HUES6 (cell line): Measurements from ENCODE around the gene PHRF1.

Source experiments
- H3K27ac ChIP-seq: 2 replicates; pipeline ENCODE4 v1.7.0; 2013; ENCODE audit warnings: low read depth, mild to moderate bottlenecking, low read length, inconsistent platforms
- H3K27me3 ChIP-seq: 2 replicates; pipeline ENCODE4 v1.6.1; 2013; ENCODE audit warnings: low read length; ENCODE audit not compliant: control insufficient read depth, insufficient read depth
- H3K36me3 ChIP-seq: 2 replicates; pipeline ENCODE4 v1.6.1; 2013; ENCODE audit warnings: low read length; ENCODE audit not compliant: control insufficient read depth, insufficient read depth
- H3K4me1 ChIP-seq: 2 replicates; pipeline ENCODE4 v1.6.1; 2013; ENCODE audit warnings: low read length; ENCODE audit not compliant: control insufficient read depth, insufficient read depth
- H3K4me3 ChIP-seq: 2 replicates; pipeline ENCODE4 v1.5.1; 2013; ENCODE audit warnings: low read depth, low read length
- H3K9ac ChIP-seq: one replicate; pipeline ENCODE4 v1.6.1; 2013; ENCODE audit warnings: mild to moderate bottlenecking, low read length
- H3K9me3 ChIP-seq: 2 replicates; pipeline ENCODE4 v1.6.1; 2013; ENCODE audit warnings: low read depth, low read length; ENCODE audit not compliant: control insufficient read depth, insufficient read depth

Gene PHRF1

GRCh38 chr11:575996-576768, at the start of gene PHRF1:
Gene PHRF1 (plus strand): TSS chr11:576470. CDS start chr11:581513, 5,043 bp downstream.
- Histone ChIP-seq H3K4me3 (peak within 1 kb of the TSS; percentile 99), H3K36me3 (peaks cover 7% of the 10 kb centered on the region), H3K9me3 (no peaks in the 10 kb centered on the region), H3K27ac (peak within 1 kb of the TSS; percentile 100), H3K27me3 (peaks cover 20% of the 10 kb centered on the region), H3K4me1 (peaks cover 30% of the 10 kb centered on the region), H3K9ac (peak within 1 kb of the TSS; percentile 100)

- Histone ChIP-seq H3K27ac (no peak overlapping the region), H3K9ac (no peak overlapping the region), H3K9me3 (no peaks in the 10 kb centered on the region), H3K4me1 (no peaks in the 10 kb centered on the region), H3K27me3 (no peaks in the 10 kb centered on the region), H3K4me3 (no peak overlapping the region), H3K36me3 (peaks cover 19% of the 10 kb centered on the region)
Measured at GRCh38 chr11:528166-528814, 48.0 kb upstream of the PHRF1 start.

- H3K27me3 ChIP-seq, result no peaks in the 10 kb centered on the region
- H3K36me3 ChIP-seq, result peaks cover 27% of the 10 kb centered on the region
- no peaks in the 10 kb centered on the region for H3K4me1 ChIP-seq
- no peak overlapping the region for H3K9ac ChIP-seq
- H3K27ac ChIP-seq, result no peak overlapping the region
- no peaks in the 10 kb centered on the region for H3K9me3 ChIP-seq
- H3K4me3 ChIP-seq, result no peak overlapping the region
Measured at GRCh38 chr11:528815-529727, 47.2 kb upstream of the PHRF1 start.

GRCh38 chr11:529728-530411, 46.4 kb upstream of the PHRF1 start:
- Histone ChIP-seq H3K36me3 (peaks cover 27% of the 10 kb centered on the region), H3K9me3 (no peaks in the 10 kb centered on the region), H3K27ac (no peak overlapping the region), H3K4me1 (peaks cover 3% of the 10 kb centered on the region; the same call in 1 of the 2 replicates), H3K27me3 (no peaks in the 10 kb centered on the region), H3K4me3 (no peak overlapping the region), H3K9ac (no peak overlapping the region)

GRCh38 chr11:530960-531831, 45.1 kb upstream of the PHRF1 start:
- peaks cover 3% of the 10 kb centered on the region; the same call in 1 of the 2 replicates for H3K4me1 ChIP-seq
- H3K9ac ChIP-seq, result no peak overlapping the region
- no peak overlapping the region for H3K27ac ChIP-seq
- no peaks in the 10 kb centered on the region for H3K9me3 ChIP-seq
- H3K36me3 ChIP-seq, result peaks cover 27% of the 10 kb centered on the region
- H3K27me3 ChIP-seq, result no peaks in the 10 kb centered on the region
- no peak overlapping the region for H3K4me3 ChIP-seq

- Histone ChIP-seq H3K4me1 (peaks cover 3% of the 10 kb centered on the region; the same call in 1 of the 2 replicates), H3K4me3 (no peak overlapping the region), H3K9me3 (no peaks in the 10 kb centered on the region), H3K36me3 (peaks cover 27% of the 10 kb centered on the region), H3K27ac (no peak overlapping the region), H3K27me3 (peaks cover 6% of the 10 kb centered on the region), H3K9ac (no peak overlapping the region)
Measured at GRCh38 chr11:531919-532526, 44.2 kb upstream of the PHRF1 start.

- no peaks in the 10 kb centered on the region for H3K9me3 ChIP-seq
- no peak overlapping the region for H3K4me3 ChIP-seq
- H3K27ac ChIP-seq, result no peak overlapping the region
- no peak overlapping the region for H3K9ac ChIP-seq
- peaks cover 4% of the 10 kb centered on the region for H3K4me1 ChIP-seq
- peaks cover 27% of the 10 kb centered on the region for H3K36me3 ChIP-seq
- peaks cover 8% of the 10 kb centered on the region for H3K27me3 ChIP-seq
Measured at GRCh38 chr11:532527-532985, 43.7 kb upstream of the PHRF1 start.

GRCh38 chr11:532986-533585, 43.2 kb upstream of the PHRF1 start:
- no peak overlapping the region for H3K27ac ChIP-seq
- peaks cover 9% of the 10 kb centered on the region for H3K4me1 ChIP-seq
- H3K9ac ChIP-seq, result no peak overlapping the region
- no peaks in the 10 kb centered on the region for H3K9me3 ChIP-seq
- H3K27me3 ChIP-seq, result peaks cover 8% of the 10 kb centered on the region
- H3K4me3 ChIP-seq, result no peak overlapping the region
- H3K36me3 ChIP-seq, result peaks cover 27% of the 10 kb centered on the region

- peaks cover 9% of the 10 kb centered on the region for H3K4me1 ChIP-seq
- peak overlapping the region; percentile 72 for H3K9ac ChIP-seq
- no peaks in the 10 kb centered on the region for H3K9me3 ChIP-seq
- H3K36me3 ChIP-seq, result peaks cover 27% of the 10 kb centered on the region
- peaks cover 12% of the 10 kb centered on the region for H3K27me3 ChIP-seq
- peak overlapping the region; percentile 83 for H3K4me3 ChIP-seq
- H3K27ac ChIP-seq, result no peak overlapping the region
Measured at GRCh38 chr11:533586-534395, 42.5 kb upstream of the PHRF1 start.
